ENCODE results near the gene CISTR. TPM values are rescaled to one million over a fixed set of nuclear protein-coding genes. Genes with fewer than 3 reads are reported as not detected.
A peak's percentile ranks its signal among the peaks of the same experiment; 100 is the strongest.

Gene CISTR
- polyA plus RNA-seq, 1 donor from 2014 or later = not detected

- Histone ChIP-seq H3F3A (ENCODE audit: insufficient read depth, low read length, poor library complexity, severe bottlenecking) (peaks cover 6% of the 10 kb centered on the region), H3K9me3 (ENCODE audit: low read length) (no peaks in the 10 kb centered on the region), H2AFZ (ENCODE audit: low read depth, low read length) (no peak overlapping the region), H3K27me3 (ENCODE audit: insufficient read depth, low read depth, low read length) (no peaks in the 10 kb centered on the region), H3K4me3 (ENCODE audit: low read length) (no peak overlapping the region), H3K4me2 (ENCODE audit: low read length) (no peak overlapping the region), H3K36me3 (ENCODE audit: insufficient read depth, low read length) (no peaks in the 10 kb centered on the region), H3K9ac (ENCODE audit: low read length) (peak overlapping the region; percentile 41), H4K20me1 (ENCODE audit: insufficient read depth) (no peaks in the 10 kb centered on the region), H3K9me2 (ENCODE audit: insufficient read depth, low read length) (no peaks in the 10 kb centered on the region), H3K27ac (ENCODE audit: low read length) (peak overlapping the region; percentile 63), H3K79me2 (replicated peaks; ENCODE audit: insufficient read depth, low read length) (no peaks in the 10 kb centered on the region)
- TF ChIP-seq CTCF (IDR thresholded peaks at IDR 0.05; ENCODE audit: poor library complexity, severe bottlenecking) (no peak), REST (IDR thresholded peaks at IDR 0.05; ENCODE audit: borderline replicate concordance) (no peak), POLR2AphosphoS5 (IDR thresholded peaks at IDR 0.05) (peak; percentile 15), RAD21 (conservative IDR thresholded peaks at IDR 0.05) (no peak), SMC3 (conservative IDR thresholded peaks at IDR 0.05; ENCODE audit: poor library complexity) (no peak), EP300 (conservative IDR thresholded peaks at IDR 0.05; ENCODE audit: poor library complexity, severe bottlenecking) (no peak)
Observed at GRCh38 chr12:53700567-53700966, 51.2 kb downstream of the CISTR start.

DNA sequence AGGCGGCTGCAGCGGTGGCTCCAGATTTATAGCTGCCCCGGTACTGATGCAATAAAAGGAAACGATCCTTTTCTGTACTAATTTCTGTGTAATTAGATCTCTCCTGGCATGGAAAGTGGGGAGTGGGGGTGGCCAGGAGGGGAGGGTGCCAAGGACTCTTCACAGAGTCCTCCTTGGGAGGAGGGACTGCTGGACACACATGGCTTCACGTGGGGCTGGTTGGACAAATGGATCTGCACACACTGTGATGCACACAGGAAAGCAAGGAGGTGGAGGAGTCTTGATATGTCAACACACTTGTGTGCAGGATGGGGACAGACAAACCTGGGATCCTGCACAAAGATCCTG, 52.1 kb downstream of the CISTR start:
- no peaks in the 10 kb centered on the region for H3K9me2 ChIP-seq (ENCODE audit: insufficient read depth, low read length)
- no peaks in the 10 kb centered on the region for H3K9me3 ChIP-seq (ENCODE audit: low read length)
- H2AFZ ChIP-seq (ENCODE audit: low read depth, low read length) = no peak overlapping the region
- peaks cover 6% of the 10 kb centered on the region for H3F3A ChIP-seq (ENCODE audit: insufficient read depth, low read length, poor library complexity, severe bottlenecking)
- no peaks in the 10 kb centered on the region for H3K36me3 ChIP-seq (ENCODE audit: insufficient read depth, low read length)
- H3K27me3 ChIP-seq (ENCODE audit: insufficient read depth, low read depth, low read length) = no peaks in the 10 kb centered on the region
- no peaks in the 10 kb centered on the region for H4K20me1 ChIP-seq (ENCODE audit: insufficient read depth)
- peak overlapping the region; percentile 41 for H3K9ac ChIP-seq (ENCODE audit: low read length)
- no peak for TF ChIP-seq EP300 (conservative IDR thresholded peaks at IDR 0.05; ENCODE audit: poor library complexity, severe bottlenecking)
- no peak for TF ChIP-seq TAF1 (IDR thresholded peaks at IDR 0.05; ENCODE audit: low read depth)
- TF ChIP-seq MXI1 (conservative IDR thresholded peaks at IDR 0.05; ENCODE audit: poor library complexity, severe bottlenecking) = no peak
- no peak for TF ChIP-seq SMC3 (conservative IDR thresholded peaks at IDR 0.05; ENCODE audit: poor library complexity)
- no peak for TF ChIP-seq RAD21 (conservative IDR thresholded peaks at IDR 0.05)
- no peak for TF ChIP-seq POLR2AphosphoS5 (IDR thresholded peaks at IDR 0.05)
- TF ChIP-seq CTCF (IDR thresholded peaks at IDR 0.05; ENCODE audit: poor library complexity, severe bottlenecking) = no peak
- no peak for TF ChIP-seq REST (IDR thresholded peaks at IDR 0.05; ENCODE audit: borderline replicate concordance)
- no peak for TF ChIP-seq EZH2 (IDR thresholded peaks at IDR 0.05; ENCODE audit: borderline replicate concordance, insufficient read depth, low read length, poor library complexity, severe bottlenecking)
- H3K4me3 ChIP-seq (ENCODE audit: low read length) = no peak overlapping the region
- peak overlapping the region; percentile 63 for H3K27ac ChIP-seq (ENCODE audit: low read length)
- no peaks in the 10 kb centered on the region for H3K79me2 ChIP-seq (replicated peaks; ENCODE audit: insufficient read depth, low read length)
- no peak overlapping the region for H3K4me2 ChIP-seq (ENCODE audit: low read length)

All from neural cell (in vitro differentiated cells).